ENCODE results near the gene BEST2.

BEST2 gene

DNA sequence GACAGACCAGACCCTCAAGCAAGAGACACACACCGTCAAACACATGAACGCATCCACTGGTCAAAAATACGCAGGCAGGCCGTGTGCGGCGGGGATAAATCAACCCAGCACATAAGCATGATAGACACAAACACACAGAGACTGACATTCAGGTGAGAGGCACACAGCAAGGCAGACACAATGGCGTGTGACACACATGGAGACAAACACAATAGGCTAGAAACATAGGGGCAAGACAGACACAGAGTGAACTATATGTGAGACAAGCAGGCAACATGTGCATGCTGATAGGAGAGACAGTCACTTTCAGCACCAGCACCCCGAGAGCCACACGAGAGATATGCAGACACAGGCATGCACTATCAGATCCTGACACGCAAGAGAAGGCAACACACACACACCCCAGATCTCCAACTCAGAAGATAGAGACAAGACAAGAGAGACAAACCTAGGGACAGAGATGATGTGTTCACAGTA lies 32.8 kb downstream of the BEST2 start:
- CTCF ChIA-PET = no interaction called here
- peak overlapping the region; percentile 100 for H3K27ac ChIP-seq

GRCh38 chr19:12784871-12785430 lies 33.4 kb downstream of the BEST2 start:
- TF ChIP-seq, protein P1, sequence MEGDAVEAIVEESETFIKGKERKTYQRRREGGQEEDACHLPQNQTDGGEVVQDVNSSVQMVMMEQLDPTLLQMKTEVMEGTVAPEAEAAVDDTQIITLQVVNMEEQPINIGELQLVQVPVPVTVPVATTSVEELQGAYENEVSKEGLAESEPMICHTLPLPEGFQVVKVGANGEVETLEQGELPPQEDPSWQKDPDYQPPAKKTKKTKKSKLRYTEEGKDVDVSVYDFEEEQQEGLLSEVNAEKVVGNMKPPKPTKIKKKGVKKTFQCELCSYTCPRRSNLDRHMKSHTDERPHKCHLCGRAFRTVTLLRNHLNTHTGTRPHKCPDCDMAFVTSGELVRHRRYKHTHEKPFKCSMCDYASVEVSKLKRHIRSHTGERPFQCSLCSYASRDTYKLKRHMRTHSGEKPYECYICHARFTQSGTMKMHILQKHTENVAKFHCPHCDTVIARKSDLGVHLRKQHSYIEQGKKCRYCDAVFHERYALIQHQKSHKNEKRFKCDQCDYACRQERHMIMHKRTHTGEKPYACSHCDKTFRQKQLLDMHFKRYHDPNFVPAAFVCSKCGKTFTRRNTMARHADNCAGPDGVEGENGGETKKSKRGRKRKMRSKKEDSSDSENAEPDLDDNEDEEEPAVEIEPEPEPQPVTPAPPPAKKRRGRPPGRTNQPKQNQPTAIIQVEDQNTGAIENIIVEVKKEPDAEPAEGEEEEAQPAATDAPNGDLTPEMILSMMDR (conservative IDR thresholded peaks at IDR 0.05; ENCODE audit: low read depth) = no peak
- no peak for DNase-seq (ENCODE audit: low spot score)
- ChIA-PET CTCF (interaction anchor here (1.1 to 1.3 kb wide), 2 partner anchors 8 to 11 kb away, joined by 3 to 5 read pairs; no protein-coding TSS in a partner anchor), POLR2A (ENCODE audit: low non-redundant PET) (no interaction called here)
- H3K27ac ChIP-seq = peak overlapping the region; percentile 100

More for the DNA sequence above, 32.8 kb downstream of the BEST2 start:
- TF ChIP-seq, protein P1 (conservative IDR thresholded peaks at IDR 0.05; ENCODE audit: low read depth) = no peak
- POLR2A ChIA-PET (ENCODE audit: low non-redundant PET) = no interaction called here
- DNase-seq (ENCODE audit: low spot score) = peak; percentile 8

GRCh38 chr19:12785431-12786031 lies 33.9 kb downstream of the BEST2 start:
- DNase-seq (ENCODE audit: low spot score) = no peak
- H3K27ac ChIP-seq = peak overlapping the region; percentile 100
- ChIA-PET CTCF (interaction anchor here (1.1 to 1.3 kb wide), 2 partner anchors 8 to 11 kb away, joined by 3 to 5 read pairs; no protein-coding TSS in a partner anchor), POLR2A (ENCODE audit: low non-redundant PET) (no interaction called here)
- TF ChIP-seq, protein P1 (conservative IDR thresholded peaks at IDR 0.05; ENCODE audit: low read depth) = no peak

DNA sequence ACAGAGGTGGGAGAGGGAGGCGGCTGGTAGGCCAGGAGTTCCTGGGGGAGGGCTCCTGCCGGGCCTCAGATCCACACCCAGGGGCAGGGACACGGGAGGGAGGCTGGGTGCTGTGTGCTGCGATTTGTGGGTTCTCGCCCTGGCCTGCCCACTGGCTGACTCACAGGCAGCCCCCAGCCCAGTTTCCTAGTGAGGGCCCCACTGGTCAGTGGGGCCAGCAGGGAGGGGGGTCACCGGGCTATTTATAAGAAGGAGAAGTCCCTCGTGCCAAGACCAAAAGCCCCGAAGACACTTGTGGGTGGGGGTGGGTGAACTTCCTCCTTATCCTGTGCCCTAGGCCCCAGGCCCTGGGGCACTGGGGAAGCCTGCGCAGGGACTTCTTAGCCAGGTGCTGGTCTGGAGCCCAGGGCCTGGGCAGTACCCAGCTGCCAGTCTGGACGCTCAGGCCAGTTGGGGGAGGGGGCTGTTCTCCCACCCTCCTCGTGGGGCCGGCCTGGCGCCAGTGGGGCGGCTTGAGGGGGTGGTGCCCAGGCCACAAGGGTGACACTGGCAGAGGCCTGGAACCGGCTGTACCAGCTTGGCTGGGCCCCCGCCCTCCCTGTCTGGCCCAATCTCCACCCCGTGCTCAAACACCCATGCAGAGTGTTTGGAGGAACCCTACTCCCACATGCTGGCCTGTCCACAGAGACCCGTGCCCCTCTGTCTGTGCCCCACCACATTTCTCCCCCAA lies 34.7 kb downstream of the BEST2 start:
- DNase-seq (ENCODE audit: low spot score) = peak; percentile 20
- POLR2A ChIA-PET (ENCODE audit: low non-redundant PET) = no interaction called here
- CTCF ChIA-PET = interaction anchor here (0.6 to 1.3 kb wide), 3 partner anchors 9 to 62 kb away, joined by 3 to 5 read pairs (median 3); no protein-coding TSS in a partner anchor
- TF ChIP-seq, protein P1 (conservative IDR thresholded peaks at IDR 0.05; ENCODE audit: low read depth) = no peak
- peak overlapping the region; percentile 100 for H3K27ac ChIP-seq

- ChIA-PET POLR2A (ENCODE audit: low non-redundant PET) (no interaction called here), CTCF (interaction anchor here (0.6 kb wide), 1 partner anchor 61 kb away, joined by 3 read pairs; no protein-coding TSS in a partner anchor)
- no peak for DNase-seq (ENCODE audit: low spot score)
- TF ChIP-seq, protein P1 (conservative IDR thresholded peaks at IDR 0.05; ENCODE audit: low read depth) = no peak
- H3K27ac ChIP-seq = peak overlapping the region; percentile 100
Observed at GRCh38 chr19:12786952-12787351, 35.4 kb downstream of the BEST2 start.

DNA sequence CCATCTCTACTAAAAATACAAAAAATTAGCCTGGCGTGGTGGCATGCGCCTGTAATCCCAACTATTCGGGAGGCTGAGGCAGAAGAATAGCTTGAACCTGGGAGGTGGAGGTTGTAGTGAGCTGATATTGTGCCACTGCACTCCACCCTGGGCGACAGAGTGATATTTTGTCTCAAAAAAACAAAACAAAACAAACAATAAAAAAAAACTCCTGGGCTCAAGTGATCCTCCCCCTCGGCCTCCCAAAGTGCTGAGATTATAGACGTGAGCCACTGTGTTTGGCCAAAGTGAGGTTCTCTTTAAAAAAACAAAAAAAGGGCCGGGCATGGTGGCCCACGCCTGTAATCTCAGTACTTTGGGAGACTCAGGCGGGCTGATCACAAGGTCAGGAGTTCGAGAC lies 35.9 kb downstream of the BEST2 start:
- CTCF ChIA-PET = no interaction called here
- TF ChIP-seq, protein P1 (conservative IDR thresholded peaks at IDR 0.05; ENCODE audit: low read depth) = no peak
- peak overlapping the region; percentile 100 for H3K27ac ChIP-seq
- no peak for DNase-seq (ENCODE audit: low spot score)
- POLR2A ChIA-PET (ENCODE audit: low non-redundant PET) = no interaction called here

Measured in RWPE1 (cell line).